ENCODE results near the gene SMARCB1.

- TF ChIP-seq EP300 (IDR thresholded peaks at IDR 0.05) = no peak
- no peak for TF ChIP-seq CTCF (IDR thresholded peaks at IDR 0.05)
- no peak for TF ChIP-seq POLR2AphosphoS5 (IDR thresholded peaks at IDR 0.05)
Measured at GRCh38 chr22:23752090-23752691, 34.6 kb upstream of the SMARCB1 start.
